Measurements from ENCODE around the gene TRIM25. TPM values are rescaled to one million over a fixed set of nuclear protein-coding genes. Genes with fewer than 3 reads are reported as not detected.

Gene TRIM25
- total RNA-seq, 1 experiment from 2014 or later: 85.6 TPM

GRCh38 chr17:56956992-56957391 lies 43.1 kb upstream of the TRIM25 start:
- no peaks in the 10 kb centered on the region for H3K4me1 Mint-ChIP-seq (ENCODE audit: low read depth, unreplicated experiment)
- no peaks in the 10 kb centered on the region for H3K27me3 ChIP-seq (replicated peaks; ENCODE audit: control insufficient read depth, insufficient read depth, low read length)
- H3K36me3 Mint-ChIP-seq (ENCODE audit: insufficient read depth, unreplicated experiment): peaks cover 18% of the 10 kb centered on the region
- POLR2A ChIA-PET: no interaction called here
- CTCF ChIA-PET: no interaction called here
- H3K36me3 ChIP-seq (ENCODE audit: control insufficient read depth, insufficient read depth, low read length): peaks cover 1% of the 10 kb centered on the region
- H3K27me3 Mint-ChIP-seq (ENCODE audit: insufficient read depth, unreplicated experiment): no peaks in the 10 kb centered on the region
- no peak for TF ChIP-seq CTCF (IDR thresholded peaks at IDR 0.05; ENCODE audit: insufficient read depth in 1 of 2, low read depth in 1 of 2, low read length in 1 of 2, severe bottlenecking in 1 of 2, unreplicated experiment in 1 of 2)
- no peak overlapping the region for H3K4me3 ChIP-seq (ENCODE audit: low read depth, low read length)
- no peaks in the 10 kb centered on the region for H3K9me3 Mint-ChIP-seq (ENCODE audit: unreplicated experiment)
- BruUV-seq (replicated peaks): no TSS peak
- H3K9me3 ChIP-seq: no peaks in the 10 kb centered on the region
- intact Hi-C loops (cut with micrococcal nuclease; ENCODE audit: unreplicated experiment): no loop called here
- DNase-seq: no peak
- H3K4me1 ChIP-seq: peaks cover 10% of the 10 kb centered on the region
- H3K27ac Mint-ChIP-seq (ENCODE audit: unreplicated experiment): no peak overlapping the region
- no peak overlapping the region for H3K4me3 Mint-ChIP-seq (ENCODE audit: unreplicated experiment)

GRCh38 chr17:56949595-56949994 lies 35.7 kb upstream of the TRIM25 start:
- no peaks in the 10 kb centered on the region for H3K9me3 ChIP-seq
- Mint-ChIP-seq H3K4me3 (ENCODE audit: unreplicated experiment) (no peak overlapping the region), H3K36me3 (ENCODE audit: insufficient read depth, unreplicated experiment) (peaks cover 56% of the 10 kb centered on the region), H3K27ac (ENCODE audit: unreplicated experiment) (no peak overlapping the region), H3K27me3 (ENCODE audit: insufficient read depth, unreplicated experiment) (no peaks in the 10 kb centered on the region), H3K4me1 (ENCODE audit: low read depth, unreplicated experiment) (no peaks in the 10 kb centered on the region), H3K9me3 (ENCODE audit: unreplicated experiment) (no peaks in the 10 kb centered on the region)
- no peak for TF ChIP-seq CTCF (IDR thresholded peaks at IDR 0.05; ENCODE audit: insufficient read depth in 1 of 2, low read depth in 1 of 2, low read length in 1 of 2, severe bottlenecking in 1 of 2, unreplicated experiment in 1 of 2)
- intact Hi-C loops (cut with micrococcal nuclease; ENCODE audit: unreplicated experiment): no loop called here
- H3K27me3 ChIP-seq (replicated peaks; ENCODE audit: control insufficient read depth, insufficient read depth, low read length): no peaks in the 10 kb centered on the region
- POLR2A ChIA-PET: no interaction called here
- H3K4me3 ChIP-seq (ENCODE audit: low read depth, low read length): no peak overlapping the region
- CTCF ChIA-PET: no interaction called here
- no peak for DNase-seq
- no peaks in the 10 kb centered on the region for H3K4me1 ChIP-seq
- H3K36me3 ChIP-seq (ENCODE audit: control insufficient read depth, insufficient read depth, low read length): peaks cover 3% of the 10 kb centered on the region
- no TSS peak for BruUV-seq (replicated peaks)

- H3K27me3 ChIP-seq (replicated peaks; ENCODE audit: control insufficient read depth, insufficient read depth, low read length): no peaks in the 10 kb centered on the region
- H3K9me3 Mint-ChIP-seq (ENCODE audit: unreplicated experiment): no peaks in the 10 kb centered on the region
- no peaks in the 10 kb centered on the region for H3K27me3 Mint-ChIP-seq (ENCODE audit: insufficient read depth, unreplicated experiment)
- no peak overlapping the region for H3K27ac Mint-ChIP-seq (ENCODE audit: unreplicated experiment)
- no peak overlapping the region for H3K4me3 Mint-ChIP-seq (ENCODE audit: unreplicated experiment)
- TF ChIP-seq CTCF (IDR thresholded peaks at IDR 0.05; ENCODE audit: insufficient read depth in 1 of 2, low read depth in 1 of 2, low read length in 1 of 2, severe bottlenecking in 1 of 2, unreplicated experiment in 1 of 2): no peak
- CTCF ChIA-PET: no interaction called here
- no peaks in the 10 kb centered on the region for H3K9me3 ChIP-seq
- POLR2A ChIA-PET: no interaction called here
- H3K4me1 ChIP-seq: no peaks in the 10 kb centered on the region
- intact Hi-C loops (cut with micrococcal nuclease; ENCODE audit: unreplicated experiment): no loop called here
- H3K4me3 ChIP-seq (ENCODE audit: low read depth, low read length): no peak overlapping the region
- no TSS peak for BruUV-seq (replicated peaks)
- no peak for DNase-seq
- peaks cover 3% of the 10 kb centered on the region; the same call in 1 of the 2 replicates for H3K36me3 ChIP-seq (ENCODE audit: control insufficient read depth, insufficient read depth, low read length)
- H3K36me3 Mint-ChIP-seq (ENCODE audit: insufficient read depth, unreplicated experiment): peaks cover 63% of the 10 kb centered on the region
- H3K4me1 Mint-ChIP-seq (ENCODE audit: low read depth, unreplicated experiment): no peaks in the 10 kb centered on the region
Observed at GRCh38 chr17:56948491-56948890, 34.6 kb upstream of the TRIM25 start.
